Astrocyte of the cerebellum (primary cell): ENCODE data around the gene SOCS1.

Experiments
- DNase-seq: peaks from one replicate; pipeline ENCODE4 v3.0.0-alpha.2; 2011; ENCODE audit warnings: low read depth
- H3K4me3 ChIP-seq: 2 replicates; pipeline ENCODE4 v1.5.1; 2011; ENCODE audit warnings: mild to moderate bottlenecking, low read depth, low read length, moderate library complexity
- CTCF ChIP-seq: IDR thresholded peaks from 2 replicates; pipeline ENCODE4 v1.5.1; 2012; ENCODE audit warnings: low read length, low read depth, moderate library complexity, mild to moderate bottlenecking; ENCODE audit errors: missing control alignments
- in situ Hi-C: cut with HindIII; loops from 2 replicates; pipeline ENCODE4 v1.10.0; 2017; ENCODE audit warnings: low sequenced_read_pairs

SOCS1 gene

GRCh38 chr16:11236461-11237254, 19.3 kb downstream of the SOCS1 start:
- no peak for TF ChIP-seq CTCF
- DNase-seq, result no peak
- no peak overlapping the region for H3K4me3 ChIP-seq
- in situ Hi-C loops, result no loop called here

- no peak overlapping the region for H3K4me3 ChIP-seq
- no peak for TF ChIP-seq CTCF
- in situ Hi-C loops, result no loop called here
- DNase-seq, result no peak
Observed at GRCh38 chr16:11235703-11235991, 20.4 kb downstream of the SOCS1 start.

GRCh38 chr16:11234884-11235702, 20.9 kb downstream of the SOCS1 start:
- in situ Hi-C loops, result no loop called here
- no peak overlapping the region for H3K4me3 ChIP-seq
- no peak for TF ChIP-seq CTCF
- DNase-seq, result no peak

- TF ChIP-seq CTCF, result no peak
- in situ Hi-C loops, result no loop called here
- DNase-seq, result no peak
- H3K4me3 ChIP-seq, result no peak overlapping the region
Observed at GRCh38 chr16:11233727-11234376, 22.2 kb downstream of the SOCS1 start.

GRCh38 chr16:11232852-11233726, 22.9 kb downstream of the SOCS1 start:
- in situ Hi-C loops, result no loop called here
- no peak overlapping the region for H3K4me3 ChIP-seq
- no peak for TF ChIP-seq CTCF
- DNase-seq, result no peak

- no peak for DNase-seq
- no peak for TF ChIP-seq CTCF
- in situ Hi-C loops, result no loop called here
- H3K4me3 ChIP-seq, result no peak overlapping the region
Observed at GRCh38 chr16:11232302-11232851, 23.6 kb downstream of the SOCS1 start.
